Stomach (tissue), 4 donors: ENCODE measurements around the gene KBTBD4.

ENCODE experiments used
- POLR2A ChIP-seq, 4 donors: fragments of 450-650 bp; IDR thresholded peaks; one replicate each; pipeline ENCODE4 v1.6.1; 2016; ENCODE audit warnings: antibody characterized with exemption in 4 of 4, control low read depth in 2 of 4, mild to moderate bottlenecking in 1 of 4, moderate library complexity in 1 of 4
- POLR2AphosphoS5 ChIP-seq, 3 donors: sonication (generic); formaldehyde crosslinking; IDR thresholded peaks; one replicate each; pipeline ENCODE4 v1.6.1; 2016; ENCODE audit warnings: antibody characterized with exemption in 3 of 3
- TF ChIP-seq, protein P1 (sequence below), 7 experiments: fragments of 450-650 bp in 4 of 7; fragments of 200-600 bp in 3 of 7; sonication (generic) in 3 of 7; IDR thresholded peaks; one replicate each; pipeline ENCODE4 v1.5.1; 2016 to 2019; ENCODE audit warnings: antibody characterized with exemption in 7 of 7, control low read depth in 2 of 7, mild to moderate bottlenecking in 1 of 7

- TF ChIP-seq, protein P1, sequence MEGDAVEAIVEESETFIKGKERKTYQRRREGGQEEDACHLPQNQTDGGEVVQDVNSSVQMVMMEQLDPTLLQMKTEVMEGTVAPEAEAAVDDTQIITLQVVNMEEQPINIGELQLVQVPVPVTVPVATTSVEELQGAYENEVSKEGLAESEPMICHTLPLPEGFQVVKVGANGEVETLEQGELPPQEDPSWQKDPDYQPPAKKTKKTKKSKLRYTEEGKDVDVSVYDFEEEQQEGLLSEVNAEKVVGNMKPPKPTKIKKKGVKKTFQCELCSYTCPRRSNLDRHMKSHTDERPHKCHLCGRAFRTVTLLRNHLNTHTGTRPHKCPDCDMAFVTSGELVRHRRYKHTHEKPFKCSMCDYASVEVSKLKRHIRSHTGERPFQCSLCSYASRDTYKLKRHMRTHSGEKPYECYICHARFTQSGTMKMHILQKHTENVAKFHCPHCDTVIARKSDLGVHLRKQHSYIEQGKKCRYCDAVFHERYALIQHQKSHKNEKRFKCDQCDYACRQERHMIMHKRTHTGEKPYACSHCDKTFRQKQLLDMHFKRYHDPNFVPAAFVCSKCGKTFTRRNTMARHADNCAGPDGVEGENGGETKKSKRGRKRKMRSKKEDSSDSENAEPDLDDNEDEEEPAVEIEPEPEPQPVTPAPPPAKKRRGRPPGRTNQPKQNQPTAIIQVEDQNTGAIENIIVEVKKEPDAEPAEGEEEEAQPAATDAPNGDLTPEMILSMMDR (IDR thresholded peaks at IDR 0.05) = no peak
- TF ChIP-seq POLR2A (IDR thresholded peaks at IDR 0.05) (no peak), POLR2AphosphoS5 (IDR thresholded peaks at IDR 0.05) (no peak)
Measured at GRCh38 chr11:47571357-47571729, 7.4 kb downstream of the KBTBD4 start.
